Lung (tissue), 12 donors: ENCODE results near the gene ZNF14. TPM values are rescaled to one million over a fixed set of nuclear protein-coding genes. Genes with fewer than 3 reads are reported as not detected.

ENCODE experiments used
- ATAC-seq: fragments of 200-7000 bp; cut with Tn5 transposase; one replicate; pipeline ENCODE4 v1.9.1; 2020; ENCODE audit warnings: moderate number of reproducible peaks; ENCODE audit not compliant: insufficient read depth, low FRiP score
- DNase-seq, 3 donors: peaks; one replicate each; pipeline ENCODE4 v3.0.0-alpha.2; 2013 to 2017
- H3K27ac ChIP-seq, 2 donors: one replicate each; pipeline ENCODE4 v1.5.1; 2013; ENCODE audit warnings: mild to moderate bottlenecking in 2 of 2, moderate library complexity in 2 of 2, control low read depth in 1 of 2, inconsistent platforms in 1 of 2, low read depth in 1 of 2, low read length in 1 of 2
- H3K27me3 ChIP-seq, 3 donors: one replicate each; pipeline ENCODE4 v1.5.1; 2013; ENCODE audit warnings: low read length in 2 of 3; ENCODE audit not compliant: control insufficient read depth in 3 of 3, insufficient read depth in 3 of 3
- H3K36me3 ChIP-seq, 4 donors: one replicate each; pipeline ENCODE4 v1.5.1; 2013; ENCODE audit warnings: low read length in 4 of 4, mild to moderate bottlenecking in 1 of 4, moderate library complexity in 1 of 4; ENCODE audit not compliant: control insufficient read depth in 4 of 4, insufficient read depth in 4 of 4
- H3K4me1 ChIP-seq, 5 donors: one replicate each; pipeline ENCODE4 v1.5.1; 2013; ENCODE audit warnings: low read length in 5 of 5, mild to moderate bottlenecking in 2 of 5, moderate library complexity in 1 of 5; ENCODE audit not compliant: control insufficient read depth in 5 of 5, insufficient read depth in 5 of 5
- H3K4me3 ChIP-seq: one replicate; pipeline ENCODE4 v1.5.1; 2013; ENCODE audit warnings: mild to moderate bottlenecking, control low read depth, moderate library complexity
- H3K9ac ChIP-seq, 2 donors: one replicate each; pipeline ENCODE4 v1.5.1; 2013; ENCODE audit warnings: low read length in 2 of 2, control low read depth in 1 of 2; ENCODE audit not compliant: insufficient read depth in 1 of 2
- H3K9me3 ChIP-seq, 4 donors: one replicate each; pipeline ENCODE4 v1.5.1; 2013; ENCODE audit warnings: low read length in 3 of 4, mild to moderate bottlenecking in 1 of 4, moderate library complexity in 1 of 4; ENCODE audit not compliant: control insufficient read depth in 4 of 4, insufficient read depth in 3 of 4
- WGBS, 2 donors: extraction: QIAGEN DNeasy Blood & Tissue Kit; methylation state at CpG; one replicate each; pipeline ENCODE4 v1.1.7; 2013; 5-methylcytosine and 5-hydroxymethylcytosine counted together
- polyA plus RNA-seq, 2 donors: library from polyadenylated mRNA; stranded (reverse); fragments of 200-250 nt; gene quantifications; one replicate each; pipeline ENCODE4 v1.2.1, GENCODE V29; 2013
- total RNA-seq, 2 donors: library from RNA; depleted of rRNA in 1 of 2; stranded (reverse); fragments of >200 nt in 1 of 2; gene quantifications; one replicate each; pipeline ENCODE4 v1.2.1, GENCODE V29; 2014 to 2021
- TF ChIP-seq, protein P1 (sequence below): IDR thresholded peaks from 2 replicates; pipeline ENCODE4 v1.5.1; 2012; ENCODE audit warnings: mild to moderate bottlenecking; ENCODE audit errors: control extremely low read depth, extremely low read depth
- donor health status: control.
- donor health status: control.
- donor health status: Bipolar disorder and iron deficiency.
- donor health status: healthy.
- donor health status: DM: yes; HTN: yes; CAD: no.

The ZNF14 gene
- total and polyA plus RNA-seq, 4 donors = 2.6 to 18.1 (median 3.9) TPM

DNA sequence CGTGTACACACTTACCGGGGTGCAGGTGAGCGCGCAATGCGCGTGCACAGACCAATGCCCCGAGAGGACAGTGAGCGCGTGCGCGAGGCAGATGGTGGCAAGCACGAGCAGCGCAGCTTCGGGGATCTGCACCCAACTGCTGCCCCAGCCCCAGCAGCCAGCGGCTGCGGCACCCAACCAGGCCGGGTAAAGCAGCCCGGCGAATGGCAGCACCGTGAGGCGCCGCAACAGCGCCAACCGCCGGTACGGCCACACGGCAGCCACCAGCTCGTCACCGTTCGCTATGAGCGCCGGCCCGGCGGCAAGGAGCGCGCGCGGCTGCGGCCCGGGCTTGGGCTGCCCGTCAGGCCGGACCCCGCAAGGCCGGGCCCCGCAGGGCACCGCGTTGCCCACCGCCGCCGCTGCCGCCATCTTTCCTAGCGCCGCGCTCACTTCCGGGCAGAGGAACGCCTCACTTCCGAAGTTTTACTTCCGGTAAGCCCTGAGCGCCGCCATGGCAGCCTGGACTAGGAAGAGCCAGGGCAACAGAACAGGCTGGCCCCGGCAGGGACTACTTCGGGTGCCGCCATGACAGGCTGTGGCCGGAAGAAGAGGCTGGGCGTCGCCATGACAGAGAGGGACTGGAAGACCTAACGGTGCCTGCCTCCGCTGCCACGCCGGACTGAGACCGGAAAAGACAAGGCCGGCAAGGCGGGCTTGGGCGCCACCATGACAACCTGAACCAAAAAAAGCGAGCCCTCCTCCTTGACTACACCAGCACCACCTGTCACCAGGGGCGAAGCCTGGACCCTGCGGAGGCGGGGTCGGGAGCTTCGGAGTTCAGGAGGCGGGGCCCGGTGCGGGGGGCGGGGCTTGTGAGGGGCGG, 69.4 kb downstream of the ZNF14 start, which contains the start of gene ATP13A1:
TSS of gene ATP13A1 (minus strand) at position 421 of the 865 bp plus-strand sequence. CDS start at position 411, 10 bp downstream.
- Histone ChIP-seq H3K27ac (peak within 1 kb of the TSS; percentile 86 to 99), H3K4me1 (peaks cover 0 to 17% (median 10%) of the 10 kb centered on the region in 5 donors), H3K9me3 (no peaks in the 10 kb centered on the region), H3K27me3 (no peaks in the 10 kb centered on the region), H3K36me3 (peaks cover 7 to 19% (median 15%) of the 10 kb centered on the region in 4 donors), H3K4me3 (peak within 1 kb of the TSS; percentile 100), H3K9ac (peak within 1 kb of the TSS; percentile 71 to 75)
- 0 to 1% methylated on average over 74 to 85 of the region's 85 CpGs for WGBS, 2 donors
- ATAC-seq = peak; percentile 91
- DNase-seq = peak; percentile 97 to 99 (median 98)
- TF ChIP-seq, protein P1, sequence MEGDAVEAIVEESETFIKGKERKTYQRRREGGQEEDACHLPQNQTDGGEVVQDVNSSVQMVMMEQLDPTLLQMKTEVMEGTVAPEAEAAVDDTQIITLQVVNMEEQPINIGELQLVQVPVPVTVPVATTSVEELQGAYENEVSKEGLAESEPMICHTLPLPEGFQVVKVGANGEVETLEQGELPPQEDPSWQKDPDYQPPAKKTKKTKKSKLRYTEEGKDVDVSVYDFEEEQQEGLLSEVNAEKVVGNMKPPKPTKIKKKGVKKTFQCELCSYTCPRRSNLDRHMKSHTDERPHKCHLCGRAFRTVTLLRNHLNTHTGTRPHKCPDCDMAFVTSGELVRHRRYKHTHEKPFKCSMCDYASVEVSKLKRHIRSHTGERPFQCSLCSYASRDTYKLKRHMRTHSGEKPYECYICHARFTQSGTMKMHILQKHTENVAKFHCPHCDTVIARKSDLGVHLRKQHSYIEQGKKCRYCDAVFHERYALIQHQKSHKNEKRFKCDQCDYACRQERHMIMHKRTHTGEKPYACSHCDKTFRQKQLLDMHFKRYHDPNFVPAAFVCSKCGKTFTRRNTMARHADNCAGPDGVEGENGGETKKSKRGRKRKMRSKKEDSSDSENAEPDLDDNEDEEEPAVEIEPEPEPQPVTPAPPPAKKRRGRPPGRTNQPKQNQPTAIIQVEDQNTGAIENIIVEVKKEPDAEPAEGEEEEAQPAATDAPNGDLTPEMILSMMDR = no peak

DNA sequence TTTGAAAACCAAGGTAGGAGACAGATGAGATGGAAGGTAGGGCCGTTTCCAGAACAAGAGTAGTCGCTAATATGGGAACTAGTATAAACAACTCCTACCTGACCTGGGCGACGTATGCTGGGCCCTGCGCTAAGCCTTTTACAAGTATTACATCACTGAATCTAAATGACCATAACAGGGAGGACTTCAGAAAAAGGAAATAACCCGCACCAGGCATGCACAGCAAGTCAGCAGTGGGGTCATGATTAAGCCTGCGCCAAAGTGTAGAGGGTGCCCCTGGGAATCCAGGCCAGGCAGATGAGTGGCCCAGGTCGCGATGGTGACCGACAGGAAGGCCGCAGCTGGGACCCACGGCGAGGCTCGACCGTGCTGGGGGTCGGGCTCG, 70.0 kb downstream of the ZNF14 start:
- H3K4me3 ChIP-seq = peak overlapping the region; percentile 100
- no peaks in the 10 kb centered on the region for H3K27me3 ChIP-seq
- H3K27ac ChIP-seq = peak overlapping the region; percentile 86 to 99
- H3K36me3 ChIP-seq = peaks cover 11 to 24% (median 20%) of the 10 kb centered on the region in 4 donors
- no peaks in the 10 kb centered on the region for H3K9me3 ChIP-seq
- TF ChIP-seq, protein P1 = no peak
- H3K9ac ChIP-seq = peak overlapping the region; percentile 50 to 75
- DNase-seq (peak in 1 of 3 donors; percentile 10), ATAC-seq (no peak)
- 7 to 8% methylated on average over 17 of the region's 17 CpGs for WGBS, 2 donors
- peaks cover 0 to 13% (median 10%) of the 10 kb centered on the region in 5 donors for H3K4me1 ChIP-seq

DNA sequence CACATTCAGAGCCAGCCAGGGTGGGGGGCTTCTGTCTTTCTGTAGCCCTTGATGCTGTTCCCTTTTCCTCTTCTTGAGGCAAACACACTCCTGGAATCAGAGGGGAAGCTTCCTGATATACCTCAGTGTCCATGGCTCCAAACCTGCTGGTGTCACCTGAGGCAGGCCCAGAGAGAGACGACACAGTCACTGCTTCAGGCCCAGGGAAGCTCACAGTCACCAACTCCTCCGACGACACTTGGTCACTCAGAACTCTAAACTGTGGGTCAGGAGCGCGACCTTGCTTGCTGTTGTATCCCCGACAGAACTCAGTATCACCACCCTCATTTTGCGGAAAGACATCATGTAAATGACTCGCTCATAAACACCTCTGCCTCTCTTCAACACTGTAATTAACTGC, 70.6 kb downstream of the ZNF14 start:
- Histone ChIP-seq H3K27ac (peak overlapping the region in 1 of 2 donors; percentile 12), H3K9me3 (no peaks in the 10 kb centered on the region), H3K9ac (peak overlapping the region; percentile 50 to 75), H3K27me3 (no peaks in the 10 kb centered on the region), H3K36me3 (peaks cover 11 to 27% (median 20%) of the 10 kb centered on the region in 4 donors), H3K4me1 (peaks cover 0 to 13% (median 10%) of the 10 kb centered on the region in 5 donors), H3K4me3 (no peak overlapping the region)
- no peak for ATAC-seq
- WGBS, 2 donors = 79 to 85% methylated on average over 8 of the region's 8 CpGs
- TF ChIP-seq, protein P1 = no peak
- DNase-seq = no peak
